Endothelial cell of umbilical vein (primary cell): Measurements from ENCODE around the gene TAT. TPM values are rescaled to one million over a fixed set of nuclear protein-coding genes. Genes with fewer than 3 reads are reported as not detected.

Experiments used
- BruUV-seq: library from RNA; stranded (reverse); fragments of 400-500 nt; replicated peaks from 2 replicates; lab custom pipeline; 2021; lab: Mats Ljungman, UMichigan
- CTCF ChIA-PET: fragments of 300-600, 350-600 bp; sonication (Branson Sonifier 250); formaldehyde crosslinking; loops from one replicate; lab custom pipeline; 2021; ENCODE audit warnings: antibody characterized with exemption, inconsistent platforms; lab: Charles Lee
- POLR2A ChIA-PET: fragments of 300-600, 350-600 bp; sonication (Branson Sonifier 250); formaldehyde crosslinking; loops from one replicate; lab custom pipeline; 2021; ENCODE audit warnings: antibody characterized with exemption, inconsistent platforms; lab: Charles Lee
- DNase-seq: peaks from one replicate; pipeline ENCODE4 v3.0.0-alpha.2; 2011; ENCODE audit warnings: low read depth, low spot score
- FAIRE-seq: peaks from 2 replicates; lab custom pipeline; 2011; peaks lifted over from hg19 to GRCh38; lab: Jason Lieb, UNC
- H2AFZ ChIP-seq: 2 replicates; pipeline ENCODE4 v1.6.0; 2012; ENCODE audit warnings: low read depth, low read length, control low read depth, inconsistent platforms
- H3K27ac ChIP-seq: 2 replicates; pipeline ENCODE4 v1.5.1; 2011; ENCODE audit warnings: low read depth, mild to moderate bottlenecking, control low read depth, low read length, moderate library complexity; ENCODE audit not compliant: insufficient read depth
- H3K27me3 ChIP-seq, 2 experiments: 2 replicates each; pipeline versions ENCODE4 v1.6.0 to v1.6.1; 2011; ENCODE audit warnings: low read length in 2 of 2, mixed read lengths in 1 of 2; ENCODE audit not compliant: control insufficient read depth in 2 of 2, insufficient read depth in 2 of 2
- H3K36me3 ChIP-seq, 2 experiments: 2 replicates in 1 of 2; 3 replicates in 1 of 2; pipeline ENCODE4 v1.5.1; 2011; ENCODE audit warnings: low read length in 2 of 2, mild to moderate bottlenecking in 1 of 2, moderate library complexity in 1 of 2; ENCODE audit not compliant: control insufficient read depth in 2 of 2, insufficient read depth in 2 of 2; ENCODE audit errors: extremely low read depth in 1 of 2
- H3K4me1 ChIP-seq: 3 replicates; pipeline ENCODE4 v1.5.1; 2011; ENCODE audit warnings: mild to moderate bottlenecking, low read length; ENCODE audit not compliant: control insufficient read depth, insufficient read depth; ENCODE audit errors: extremely low read depth
- H3K4me2 ChIP-seq: 2 replicates; pipeline ENCODE4 v1.6.1; 2011; ENCODE audit warnings: low read length, control low read depth, mixed read lengths; ENCODE audit not compliant: insufficient read depth
- H3K4me3 ChIP-seq, 3 experiments: fragments of 200-600 bp in 1 of 3; sonication (generic), shearing (Covaris generic) in 1 of 3; replicated peaks in 1 of 3; 2 replicates each; pipeline ENCODE4 v1.5.1; 2011 to 2016; ENCODE audit warnings: control low read depth in 3 of 3, low read length in 3 of 3, mild to moderate bottlenecking in 2 of 3, inconsistent platforms in 1 of 3, low read depth in 1 of 3, moderate library complexity in 1 of 3; ENCODE audit not compliant: insufficient read depth in 1 of 3
- H3K79me2 ChIP-seq: 2 replicates; pipeline ENCODE4 v1.6.0; 2012; ENCODE audit warnings: low read length, inconsistent platforms; ENCODE audit not compliant: control insufficient read depth, insufficient read depth
- H3K9ac ChIP-seq: replicated peaks from 2 replicates; pipeline ENCODE3; 2011; ENCODE audit warnings: low read length, control low read depth; ENCODE audit not compliant: insufficient read depth; ENCODE audit errors: extremely low read depth
- H3K9me1 ChIP-seq: replicated peaks from 3 replicates; pipeline ENCODE4 v1.6.0; 2011; ENCODE audit warnings: mild to moderate bottlenecking, low read length; ENCODE audit not compliant: control insufficient read depth, insufficient read depth; ENCODE audit errors: extremely low read depth
- H3K9me3 ChIP-seq: replicated peaks from 2 replicates; pipeline ENCODE4 v1.5.1; 2012; ENCODE audit warnings: low read length, inconsistent platforms; ENCODE audit not compliant: control insufficient read depth, insufficient read depth
- H4K20me1 ChIP-seq: replicated peaks from 2 replicates; pipeline ENCODE3; 2011; ENCODE audit warnings: mild to moderate bottlenecking, low read length; ENCODE audit not compliant: control insufficient read depth, insufficient read depth; ENCODE audit errors: extremely low read depth
- EZH2 ChIP-seq: IDR thresholded peaks from 2 replicates; pipeline ENCODE4 v1.6.1; 2012; ENCODE audit warnings: borderline replicate concordance, low read depth, mild to moderate bottlenecking, moderate library complexity, low read length, inconsistent platforms; ENCODE audit not compliant: severe bottlenecking
- FOS ChIP-seq: IDR thresholded peaks from 2 replicates; pipeline ENCODE4 v1.6.1; 2011; ENCODE audit warnings: mild to moderate bottlenecking, low read length, moderate library complexity, borderline replicate concordance; ENCODE audit not compliant: insufficient read depth
- GATA2 ChIP-seq: IDR thresholded peaks from 2 replicates; pipeline ENCODE4 v1.7.0; 2011; ENCODE audit warnings: low read depth, mild to moderate bottlenecking, moderate library complexity, mixed read lengths, low read length; ENCODE audit not compliant: insufficient read length, insufficient read depth
- JUN ChIP-seq: IDR thresholded peaks from 2 replicates; pipeline ENCODE4 v1.6.1; 2011; ENCODE audit warnings: borderline replicate concordance, low read depth; ENCODE audit not compliant: insufficient read length, insufficient read depth
- MYC ChIP-seq: IDR thresholded peaks from one replicate; pipeline ENCODE4 v1.6.1; 2011; ENCODE audit warnings: mild to moderate bottlenecking, low read depth, low read length
- POLR2A ChIP-seq: IDR thresholded peaks from 2 replicates; pipeline ENCODE4 v1.6.1; 2012; ENCODE audit warnings: low read depth, mild to moderate bottlenecking, control low read depth, low read length
- POLR2AphosphoS5 ChIP-seq: IDR thresholded peaks from 2 replicates; pipeline ENCODE4 v1.6.1; 2012; ENCODE audit warnings: low read depth, mild to moderate bottlenecking, control low read depth, low read length, moderate library complexity; ENCODE audit not compliant: insufficient read depth
- dilution Hi-C: fragments of 300-500 bp; cut with MboI; formaldehyde crosslinking; loops from one replicate; pipeline ENCODE4 v1.15.0; 2019; ENCODE audit warnings: low sequenced_read_pairs; ENCODE audit not compliant: extremely low pct_ligation_motif_present
- intact Hi-C: fragments of 100-400 bp; cut with micrococcal nuclease; formaldehyde crosslinking; loops from one replicate; pipeline ENCODE4 v1.10.0; 2022
- polyA plus RNA-seq, 4 experiments: library from polyadenylated mRNA; depleted of rRNA in 3 of 4; stranded (reverse) in 3 of 4; unstranded in 1 of 4; fragments of >200 nt; gene quantifications; 2 replicates each; pipeline versions ENCODE4 v1.2.1 to v1.2.3, GENCODE V29; 2011 to 2012; ENCODE audit warnings: missing spikeins in 1 of 4
- total RNA-seq: library from RNA; stranded (reverse); gene quantifications from 2 replicates; pipeline ENCODE4 v1.2.3, GENCODE V29; 2021
- TF ChIP-seq, protein P1 (sequence below): IDR thresholded peaks from 2 replicates; pipeline ENCODE4 v1.6.1; 2011; ENCODE audit not compliant: insufficient read depth, insufficient read length

Gene TAT
- total and polyA plus RNA-seq, 2 donors (not counting 3 experiments of a cell fraction or from before 2014, with no cell fraction given): not detected

DNA sequence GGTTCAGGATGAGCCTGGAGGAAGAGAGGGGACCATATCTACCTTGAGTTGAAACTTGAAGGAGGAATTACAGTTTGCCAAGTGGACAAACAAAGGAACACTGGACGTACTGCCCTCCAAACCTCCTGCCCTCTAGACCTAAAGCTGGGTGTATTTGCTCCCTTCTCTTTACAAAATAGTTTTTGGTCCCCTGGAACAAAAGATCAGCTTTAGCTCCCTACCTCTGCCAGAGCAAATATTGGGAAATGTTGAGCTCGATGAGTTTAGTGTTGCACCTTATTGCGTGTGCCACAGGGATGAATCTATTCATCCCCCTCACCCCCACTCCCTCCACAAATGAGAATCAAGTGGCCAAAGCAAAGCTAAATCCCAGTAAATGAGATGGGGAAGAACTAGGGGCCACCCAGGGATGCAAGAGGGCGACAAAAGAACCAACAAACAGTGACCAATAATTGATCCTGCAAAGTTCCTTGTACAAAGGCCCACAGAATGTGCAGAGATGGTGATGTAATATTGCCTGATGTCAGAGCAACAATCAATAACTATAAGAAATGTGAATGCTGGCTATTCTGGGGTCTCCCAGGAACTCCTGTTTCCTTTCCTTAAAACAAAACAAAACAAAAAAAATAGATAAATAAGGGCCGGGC lies 17.2 kb upstream of the TAT start:
- H3K4me2 ChIP-seq: no peak overlapping the region
- no peaks in the 10 kb centered on the region for H4K20me1 ChIP-seq
- intact Hi-C loops (no loop called here), dilution Hi-C loops (no loop called here)
- no peaks in the 10 kb centered on the region for H3K9me1 ChIP-seq
- no peak overlapping the region for H3K4me3 ChIP-seq
- no TSS peak for BruUV-seq
- CTCF ChIA-PET: interaction anchor here (1.5 kb wide), 1 partner anchor 17 kb away, joined by 4 read pairs; no protein-coding TSS in a partner anchor
- H3K79me2 ChIP-seq: no peaks in the 10 kb centered on the region
- H3K4me1 ChIP-seq: no peaks in the 10 kb centered on the region
- TF ChIP-seq EZH2: no peak
- no peak for TF ChIP-seq JUN
- TF ChIP-seq GATA2: no peak
- TF ChIP-seq MYC: no peak
- no peak for TF ChIP-seq POLR2A
- TF ChIP-seq, protein P1, sequence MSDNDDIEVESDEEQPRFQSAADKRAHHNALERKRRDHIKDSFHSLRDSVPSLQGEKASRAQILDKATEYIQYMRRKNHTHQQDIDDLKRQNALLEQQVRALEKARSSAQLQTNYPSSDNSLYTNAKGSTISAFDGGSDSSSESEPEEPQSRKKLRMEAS: no peak
- no peak for TF ChIP-seq POLR2AphosphoS5
- TF ChIP-seq FOS: no peak
- no peaks in the 10 kb centered on the region for H3K27me3 ChIP-seq
- H2AFZ ChIP-seq: no peak overlapping the region
- H3K9me3 ChIP-seq: no peaks in the 10 kb centered on the region
- no peak overlapping the region for H3K9ac ChIP-seq
- no peaks in the 10 kb centered on the region for H3K36me3 ChIP-seq
- POLR2A ChIA-PET: no interaction called here
- FAIRE-seq (no peak), DNase-seq (no peak)
- H3K27ac ChIP-seq: no peak overlapping the region
